ENCODE measurements around the gene LAMA1.

LAMA1 gene

DNA sequence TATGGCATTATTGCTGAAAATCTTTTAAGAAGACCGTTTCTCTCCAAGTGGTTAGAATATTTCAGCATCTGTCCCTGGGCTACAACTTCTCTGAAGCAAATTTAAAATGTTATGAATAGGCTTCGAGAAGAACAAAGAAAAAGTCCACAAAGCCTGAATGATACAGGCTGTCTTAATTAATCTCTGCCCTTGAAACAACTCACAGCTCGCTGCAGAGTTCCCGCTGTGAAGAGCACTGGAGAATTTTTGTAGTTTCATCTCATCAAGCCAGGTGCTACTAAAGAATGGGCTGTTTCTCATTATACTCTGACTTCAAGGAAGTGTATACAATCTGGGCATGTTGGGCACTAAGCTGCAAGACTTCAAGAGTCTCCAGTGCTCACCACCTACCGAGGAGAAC, 67.6 kb downstream of the LAMA1 start:
- no peak for DNase-seq (ENCODE audit: low read depth in 3 of 3, low spot score in 1 of 3)

DNA sequence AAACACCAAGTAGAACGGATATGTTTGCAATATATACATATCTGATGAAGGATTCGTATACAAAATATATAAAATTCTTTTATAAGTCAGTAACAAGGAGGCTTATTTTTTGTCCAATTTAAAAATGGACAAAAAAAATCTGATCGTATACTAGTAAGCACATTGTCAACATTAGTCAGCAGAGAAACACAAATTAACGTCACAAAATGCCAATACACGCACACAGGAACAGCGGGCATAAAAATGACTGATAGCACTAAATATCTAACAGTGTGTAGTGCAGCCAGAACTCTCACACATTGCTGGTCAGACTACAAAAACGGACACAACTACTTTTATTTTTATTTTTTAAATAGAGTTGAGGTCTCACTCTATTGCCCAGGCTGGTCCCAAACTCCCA, 69.5 kb downstream of the LAMA1 start:
- DNase-seq (ENCODE audit: low read depth in 3 of 3, low spot score in 1 of 3): no peak

DNA sequence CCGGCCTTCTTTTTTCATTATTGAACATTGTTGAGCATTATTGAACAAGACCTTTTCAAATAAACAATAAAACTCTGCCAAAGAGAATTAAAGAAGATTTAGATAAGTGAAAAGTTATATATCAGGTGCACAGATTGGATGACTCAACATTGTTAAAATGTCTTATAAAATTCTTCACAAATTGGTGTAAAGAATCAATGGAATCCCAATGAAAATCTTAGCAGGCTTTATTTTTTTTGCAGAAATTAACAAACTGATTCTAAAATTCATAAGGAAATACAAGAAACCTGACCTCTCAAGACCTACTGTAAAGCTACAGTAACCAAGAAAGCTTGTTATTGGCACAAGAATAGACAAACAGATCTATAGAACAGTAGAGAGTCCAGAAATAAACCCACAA, 70.3 kb downstream of the LAMA1 start:
- DNase-seq (ENCODE audit: low read depth in 3 of 3, low spot score in 1 of 3): no peak

DNA sequence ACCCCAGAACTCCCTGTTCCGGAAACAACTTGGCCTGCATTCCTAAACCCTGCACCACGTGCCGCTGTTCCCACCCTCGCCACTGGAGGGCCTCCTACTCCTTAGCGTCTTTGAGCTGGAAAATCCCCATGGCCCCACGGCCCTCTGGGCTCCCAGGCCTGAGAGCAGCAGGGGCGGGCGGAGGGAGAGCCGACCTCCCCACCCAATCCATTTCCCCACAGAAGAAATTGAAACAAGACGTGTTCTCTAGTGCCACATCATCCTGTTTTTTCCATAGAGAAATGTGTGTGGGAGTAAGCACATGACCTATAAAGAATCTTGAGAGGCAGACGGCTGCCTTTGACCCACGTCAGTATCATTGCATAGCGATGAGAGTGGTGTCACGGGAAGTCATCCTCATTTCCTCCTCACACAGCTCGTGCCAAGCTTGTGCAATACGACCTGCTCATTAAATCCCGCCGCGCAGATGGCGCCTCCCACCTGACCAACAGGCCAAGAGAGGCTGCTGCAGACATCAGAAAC, 79.2 kb downstream of the LAMA1 start:
- DNase-seq (ENCODE audit: low read depth in 3 of 3, low spot score in 1 of 3): no peak

DNA sequence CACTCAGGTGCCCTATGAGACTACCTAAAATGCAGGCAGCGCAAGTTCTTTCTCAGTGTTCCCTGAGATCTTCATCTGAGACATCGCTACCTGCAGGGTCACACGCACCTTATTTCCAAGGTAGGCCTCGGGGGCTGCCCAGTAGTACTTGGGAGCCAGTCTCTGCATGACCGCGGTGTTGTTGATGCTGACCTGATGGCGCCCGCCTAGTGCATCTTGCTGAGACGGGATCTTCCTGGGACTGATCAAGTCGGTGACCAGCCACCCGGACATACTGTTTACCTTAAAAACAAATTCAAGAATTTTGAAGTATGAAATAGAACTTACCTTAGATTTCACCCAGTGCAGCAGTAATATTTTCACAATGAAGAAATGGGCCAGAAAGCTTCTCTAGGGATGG, 80.1 kb downstream of the LAMA1 start:
- DNase-seq (ENCODE audit: low read depth in 3 of 3, low spot score in 1 of 3): no peak

DNA sequence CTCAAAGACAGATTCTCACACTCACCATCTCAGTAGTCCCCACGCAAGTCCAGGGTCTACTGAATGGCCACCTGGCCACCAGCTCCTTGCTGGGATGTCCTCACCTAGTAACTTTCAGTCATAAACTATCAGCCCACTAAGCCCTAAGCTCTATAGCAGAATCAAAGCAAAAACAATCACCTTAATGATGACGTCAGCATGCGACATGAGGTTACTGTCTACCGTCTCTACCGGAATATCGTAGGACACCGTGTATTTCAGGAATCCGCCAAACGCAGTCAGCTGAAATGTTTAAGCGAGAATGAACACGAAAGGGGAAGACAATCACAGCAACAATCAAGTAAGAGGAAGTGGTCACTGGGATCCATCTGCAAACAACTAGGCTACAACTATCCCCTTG, 81.8 kb downstream of the LAMA1 start:
- DNase-seq (ENCODE audit: low read depth in 3 of 3, low spot score in 1 of 3): no peak

DNA sequence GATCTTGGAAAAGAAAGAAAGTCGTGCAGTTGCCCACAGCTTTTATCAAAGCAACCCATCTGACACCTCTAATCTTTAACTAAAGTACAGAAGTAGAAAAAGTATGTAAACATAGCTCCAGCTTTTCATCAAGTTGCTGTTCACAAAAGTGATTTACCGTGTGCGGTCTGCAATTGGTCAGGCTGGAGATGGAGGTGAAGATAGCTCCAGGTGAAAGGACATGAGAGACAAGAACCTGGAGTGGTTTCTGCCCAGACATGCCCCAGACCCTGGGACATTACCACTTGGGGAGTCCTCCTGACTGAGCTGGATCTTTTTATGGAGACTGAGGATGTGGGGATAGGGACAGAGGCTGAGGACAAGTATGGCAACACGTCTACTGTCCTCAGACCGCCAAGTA, 82.7 kb downstream of the LAMA1 start:
- DNase-seq (ENCODE audit: low read depth in 3 of 3, low spot score in 1 of 3): no peak

DNA sequence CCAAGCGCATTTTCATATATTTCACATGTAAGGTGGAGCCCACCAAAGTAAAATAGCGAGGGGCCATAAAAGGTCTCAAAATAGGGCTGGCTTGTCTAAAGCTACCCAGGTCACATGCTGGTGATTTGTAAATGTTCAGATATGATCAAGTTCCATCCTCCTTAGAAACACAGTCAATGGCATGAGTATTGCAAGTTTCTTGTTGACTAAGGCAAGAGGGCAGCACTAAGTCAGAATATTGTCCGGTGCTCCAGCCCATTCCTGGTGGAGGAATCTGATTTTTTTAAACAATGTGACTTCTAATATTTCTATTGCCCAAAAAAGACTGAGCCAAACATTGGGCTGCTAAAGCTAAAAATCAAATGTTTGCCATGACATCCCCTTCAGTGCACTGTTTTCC, 85.1 kb downstream of the LAMA1 start:
- DNase-seq (ENCODE audit: low read depth in 3 of 3, low spot score in 1 of 3): no peak

DNA sequence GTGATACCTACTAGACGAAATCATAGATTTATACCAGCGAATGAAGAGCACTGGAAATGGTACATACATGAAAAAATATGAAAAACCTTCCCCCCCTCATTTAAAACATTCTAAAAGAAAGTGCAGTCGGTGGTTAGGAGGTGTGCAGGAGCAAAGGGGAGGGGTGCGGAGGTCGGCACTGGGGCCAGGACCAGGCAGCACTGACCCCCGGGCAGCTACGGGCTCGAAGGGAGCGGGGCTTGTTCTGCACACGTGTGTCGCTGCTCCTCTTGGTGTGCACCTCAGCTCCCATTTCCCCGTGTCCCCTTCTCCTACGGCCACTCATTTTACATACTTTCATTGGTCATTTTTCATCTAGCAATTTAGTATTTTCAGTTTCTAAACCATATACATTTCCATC, 89.0 kb downstream of the LAMA1 start:
- DNase-seq (ENCODE audit: low read depth in 3 of 3, low spot score in 1 of 3): no peak

DNA sequence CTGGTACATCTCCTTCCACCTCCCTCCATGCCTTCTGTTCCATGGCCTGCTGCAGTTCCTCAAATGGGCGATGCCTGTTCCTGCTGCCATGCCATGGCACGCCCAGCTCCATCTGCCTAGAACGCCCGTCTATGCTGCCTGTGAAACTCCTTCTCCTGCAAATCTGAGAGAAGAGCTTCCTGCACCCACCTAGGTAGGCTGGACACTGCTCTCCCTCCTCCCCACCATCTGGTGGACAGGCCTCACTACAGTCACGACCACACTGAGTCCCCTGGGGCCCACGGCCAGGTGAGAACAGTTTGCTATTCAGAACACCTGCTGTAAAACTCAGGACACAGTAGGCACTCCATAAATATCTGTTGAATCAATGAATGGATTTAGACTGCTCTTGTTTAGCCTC, 92.4 kb downstream of the LAMA1 start:
- DNase-seq (ENCODE audit: low read depth in 3 of 3, low spot score in 1 of 3): no peak

DNA sequence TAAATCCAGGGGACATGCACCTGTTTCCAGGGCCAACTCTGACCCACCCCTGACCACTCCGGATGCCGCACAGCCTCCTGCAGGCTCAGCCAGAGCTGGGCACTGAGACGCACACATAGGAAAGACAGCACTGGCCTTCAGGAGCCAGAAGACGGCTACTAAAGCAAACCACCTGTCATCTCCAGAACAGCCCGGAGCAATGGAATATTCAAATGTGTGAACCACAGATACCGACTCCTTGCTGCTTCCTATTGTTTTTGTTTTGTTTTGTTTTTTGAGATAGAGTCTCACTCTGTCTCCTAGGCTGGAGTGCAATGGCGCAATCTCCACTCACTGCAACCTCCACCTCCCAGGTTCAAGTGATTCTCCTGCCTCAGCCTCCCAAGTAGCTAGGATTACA, 94.0 kb downstream of the LAMA1 start:
- no peak for DNase-seq (ENCODE audit: low read depth in 3 of 3, low spot score in 1 of 3)

DNA sequence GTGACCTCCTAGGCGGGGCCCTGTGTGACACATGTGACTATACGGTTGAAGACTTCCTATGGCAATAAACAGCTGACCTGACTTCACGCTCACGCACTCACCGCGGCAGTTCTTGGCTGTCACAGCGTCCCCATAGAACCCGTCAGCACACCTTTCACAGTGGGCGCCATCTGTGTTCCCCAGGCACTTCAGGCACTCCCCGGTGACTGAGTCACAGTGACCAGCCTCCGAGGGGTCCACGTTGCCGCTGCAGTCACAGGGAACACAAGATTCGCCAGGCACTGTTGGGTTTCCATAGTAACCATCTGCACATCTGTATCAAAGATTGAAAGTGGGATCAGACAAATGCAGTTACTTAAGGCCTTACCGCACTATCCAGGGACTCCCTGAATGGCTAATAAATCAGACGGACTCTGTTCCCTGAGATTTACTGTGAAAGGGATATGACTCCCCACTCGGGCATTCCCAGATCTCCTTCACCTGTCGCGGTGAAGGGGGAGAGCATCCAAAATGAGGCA, 94.5 kb downstream of the LAMA1 start:
- no peak for DNase-seq (ENCODE audit: low read depth in 3 of 3, low spot score in 1 of 3)

DNA sequence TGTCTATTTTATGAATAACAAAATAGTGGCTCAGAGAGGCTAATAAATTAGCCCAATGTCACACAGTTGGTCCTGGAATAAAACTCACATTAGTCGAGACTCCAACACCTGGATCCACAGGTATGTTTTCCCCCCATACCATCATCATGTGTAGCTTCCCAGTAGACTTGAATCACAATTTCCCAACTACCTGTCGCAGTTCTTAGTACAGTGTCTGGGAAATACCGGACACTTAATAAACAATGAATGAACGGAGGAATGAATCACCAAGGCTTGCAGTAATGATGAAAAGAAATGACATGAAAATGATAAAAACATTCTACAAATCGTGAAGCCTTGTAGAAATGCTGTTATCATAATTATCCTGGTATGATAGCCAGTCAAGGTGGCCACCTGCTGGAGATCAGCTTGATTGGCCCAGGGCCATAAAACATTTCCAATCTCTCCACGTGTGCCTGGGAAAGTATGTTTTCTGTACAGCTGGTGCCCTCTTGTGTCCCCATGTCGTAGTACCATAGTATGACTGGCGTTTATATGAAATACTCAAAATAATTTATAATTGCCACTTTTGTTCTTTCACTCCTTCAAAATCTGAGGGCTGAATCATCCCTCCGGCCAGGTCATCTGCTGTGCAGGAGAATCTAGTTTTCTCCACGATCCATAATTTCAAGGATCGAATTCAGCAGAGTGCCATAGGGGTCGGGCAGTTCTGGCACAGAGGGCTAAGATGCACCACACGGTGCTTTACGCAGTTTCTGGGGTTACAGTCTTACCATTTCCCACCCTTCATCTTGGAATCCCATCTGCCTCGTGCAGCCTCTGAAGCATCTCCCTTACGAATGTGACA, 95.4 kb downstream of the LAMA1 start:
- no peak for DNase-seq (ENCODE audit: low read depth in 3 of 3, low spot score in 1 of 3)

DNA sequence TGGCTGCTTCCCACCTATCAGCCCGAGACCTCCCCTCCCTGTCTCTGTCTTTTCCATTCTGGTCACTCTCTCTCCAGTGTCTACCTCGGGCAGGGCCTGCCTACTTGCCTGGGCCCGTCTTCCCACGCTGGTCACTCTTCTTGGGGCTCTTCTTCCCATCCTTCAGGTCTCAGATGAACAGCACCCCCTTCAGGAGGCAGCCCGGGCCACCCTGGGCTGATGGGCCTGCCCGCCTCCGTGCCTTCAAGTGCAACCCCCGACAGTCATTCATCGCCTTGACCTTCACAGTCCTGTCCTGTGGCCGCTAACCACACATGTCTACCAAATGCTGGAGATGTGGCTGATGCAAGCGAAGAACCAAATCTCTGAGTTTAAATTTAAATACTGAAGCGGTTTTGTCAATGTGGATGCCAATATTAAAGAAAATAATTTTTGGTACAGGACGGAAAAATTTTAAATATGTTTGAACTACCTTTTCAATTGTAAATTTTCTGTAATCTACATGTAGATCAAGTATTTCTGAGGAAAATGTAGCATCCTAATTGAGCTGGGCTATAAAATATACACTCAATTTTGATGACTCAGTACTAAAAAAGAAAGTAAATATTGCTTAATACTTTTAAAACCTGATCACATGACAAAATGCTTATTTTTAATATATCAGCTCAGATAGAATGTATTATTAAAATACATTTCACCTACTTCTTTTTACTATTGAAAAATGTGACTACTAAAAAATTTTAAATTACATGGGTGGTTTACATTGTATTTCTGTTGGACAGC, 96.4 kb downstream of the LAMA1 start:
- DNase-seq (ENCODE audit: low read depth in 3 of 3, low spot score in 1 of 3): no peak

DNA sequence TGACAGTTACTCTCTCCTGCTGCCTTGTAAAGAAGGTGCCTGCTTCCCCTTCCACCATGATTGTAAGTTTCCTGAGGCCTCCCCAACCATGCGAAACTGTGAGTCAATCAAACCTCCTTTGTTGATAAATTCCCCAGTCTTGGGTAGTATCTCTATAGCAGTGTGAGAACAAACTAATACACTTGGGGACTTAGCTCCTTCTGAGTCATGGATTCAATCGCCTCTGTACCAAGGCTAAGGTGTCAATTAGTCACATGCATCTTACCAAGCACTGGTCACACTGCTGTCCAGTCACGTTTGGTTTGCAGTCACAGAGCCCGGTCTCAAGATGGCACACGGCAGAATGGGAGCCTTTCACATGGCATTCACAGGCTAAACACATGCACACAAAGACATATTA, 100.6 kb downstream of the LAMA1 start:
- no peak for DNase-seq (ENCODE audit: low read depth in 3 of 3, low spot score in 1 of 3)

DNA sequence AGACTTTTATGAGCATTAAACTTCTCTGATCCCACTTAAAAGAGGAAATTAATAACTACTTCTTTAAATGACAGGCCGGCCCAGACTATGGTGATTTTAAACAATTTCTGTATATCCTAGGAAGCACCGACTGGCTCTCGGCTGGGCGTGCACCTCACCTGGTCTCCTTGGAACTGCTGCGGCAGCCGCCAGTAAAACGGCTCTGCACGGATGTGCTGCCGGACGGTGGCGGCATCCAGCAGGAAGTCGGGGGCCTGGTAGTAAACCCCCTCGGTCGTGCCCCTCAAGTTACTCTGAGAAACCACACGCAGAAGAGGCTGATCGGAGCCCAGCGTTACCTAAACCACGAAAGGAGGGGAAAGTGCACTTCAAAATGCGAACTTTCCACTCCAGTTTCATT, 106.5 kb downstream of the LAMA1 start:
- no peak for DNase-seq (ENCODE audit: low read depth in 3 of 3, low spot score in 1 of 3)

DNA sequence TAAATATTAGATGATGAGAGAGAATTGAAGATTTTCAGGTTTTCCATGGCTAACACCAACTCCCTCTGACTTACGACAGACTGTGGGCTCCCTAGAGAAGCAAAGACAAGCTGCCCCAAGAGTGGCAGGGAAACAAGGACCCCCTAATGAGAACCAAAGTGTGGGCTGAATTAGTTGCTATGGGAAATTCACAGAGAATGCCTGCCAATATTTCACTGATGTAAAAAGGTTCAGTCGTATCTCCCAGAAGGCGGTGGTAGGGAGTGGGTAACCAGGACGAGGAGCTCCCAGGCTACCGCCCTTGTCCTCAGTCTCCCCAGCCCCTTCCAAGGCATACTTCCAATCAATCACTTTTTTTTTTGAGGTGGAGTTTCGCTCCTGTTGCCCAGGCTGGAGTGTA, 113.6 kb downstream of the LAMA1 start:
- DNase-seq (ENCODE audit: low read depth in 3 of 3, low spot score in 1 of 3): no peak

DNA sequence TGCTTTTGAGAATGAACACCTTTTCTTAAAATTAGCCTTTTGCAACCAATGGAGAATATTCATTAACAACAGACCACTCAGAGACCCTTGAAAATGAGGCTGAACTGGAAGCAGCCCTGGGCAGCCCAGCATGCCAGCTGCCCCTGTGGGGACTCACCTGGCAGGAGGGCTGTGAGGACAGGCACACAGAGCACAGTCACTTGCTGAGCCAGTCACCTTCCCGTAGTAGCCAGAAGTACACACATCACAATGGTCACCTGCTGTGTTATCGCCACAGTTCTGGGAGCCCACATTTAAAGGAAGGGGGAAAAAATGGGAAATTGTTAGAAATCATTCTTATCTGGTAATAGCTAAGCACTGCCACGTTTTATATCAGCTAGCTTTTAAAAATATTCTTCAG, 115.5 kb downstream of the LAMA1 start:
- DNase-seq (ENCODE audit: low read depth in 3 of 3, low spot score in 1 of 3): no peak

DNA sequence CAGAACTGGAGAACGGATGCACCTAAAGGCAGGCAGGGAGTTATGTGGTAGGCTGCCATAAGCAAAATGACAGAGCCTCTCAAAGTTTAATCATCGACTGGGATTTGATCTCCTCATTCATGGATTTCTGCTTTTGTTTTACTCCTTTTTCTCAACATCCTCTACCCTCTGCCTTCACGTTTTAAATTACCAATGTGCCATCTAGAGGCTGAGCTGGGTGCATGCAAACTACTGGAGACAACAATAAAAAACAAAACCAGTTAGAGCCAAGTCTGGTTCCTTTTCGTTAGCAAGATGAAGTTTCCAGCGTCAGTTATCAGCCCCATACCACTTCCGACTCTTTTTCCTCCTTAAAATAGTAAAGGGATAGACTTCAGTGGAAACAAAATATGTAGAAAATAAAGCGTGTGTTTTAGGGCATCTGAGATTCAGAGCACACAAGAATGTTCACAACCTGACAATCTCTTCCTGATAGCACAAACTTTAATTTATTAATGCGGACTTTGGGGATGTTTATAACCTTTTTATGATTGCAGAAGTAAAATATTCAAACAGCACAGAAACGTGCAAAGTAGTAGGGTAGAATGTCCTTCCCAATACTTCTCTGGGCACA, 117.0 kb downstream of the LAMA1 start:
- DNase-seq (ENCODE audit: low read depth in 3 of 3, low spot score in 1 of 3): no peak

DNA sequence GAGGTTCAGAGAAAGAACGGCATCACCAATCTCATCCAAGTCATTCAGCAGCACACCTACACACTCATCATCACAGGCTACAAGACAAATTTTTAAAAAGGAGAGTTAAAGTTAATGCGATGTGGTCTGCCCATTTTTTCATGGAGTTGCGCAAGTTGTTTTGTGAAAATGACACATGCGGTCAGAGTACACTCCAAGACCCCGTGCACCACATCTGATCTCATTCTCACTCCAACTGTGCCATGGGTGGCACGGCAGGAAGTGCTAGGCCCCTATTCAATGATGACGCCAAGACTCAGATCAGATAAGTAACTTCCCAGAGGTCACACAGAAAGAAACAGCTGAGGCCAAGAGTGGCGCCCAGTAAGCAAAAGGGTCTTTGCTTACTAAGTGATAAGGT, 119.8 kb downstream of the LAMA1 start:
- no peak for DNase-seq (ENCODE audit: low read depth in 3 of 3, low spot score in 1 of 3)

DNA sequence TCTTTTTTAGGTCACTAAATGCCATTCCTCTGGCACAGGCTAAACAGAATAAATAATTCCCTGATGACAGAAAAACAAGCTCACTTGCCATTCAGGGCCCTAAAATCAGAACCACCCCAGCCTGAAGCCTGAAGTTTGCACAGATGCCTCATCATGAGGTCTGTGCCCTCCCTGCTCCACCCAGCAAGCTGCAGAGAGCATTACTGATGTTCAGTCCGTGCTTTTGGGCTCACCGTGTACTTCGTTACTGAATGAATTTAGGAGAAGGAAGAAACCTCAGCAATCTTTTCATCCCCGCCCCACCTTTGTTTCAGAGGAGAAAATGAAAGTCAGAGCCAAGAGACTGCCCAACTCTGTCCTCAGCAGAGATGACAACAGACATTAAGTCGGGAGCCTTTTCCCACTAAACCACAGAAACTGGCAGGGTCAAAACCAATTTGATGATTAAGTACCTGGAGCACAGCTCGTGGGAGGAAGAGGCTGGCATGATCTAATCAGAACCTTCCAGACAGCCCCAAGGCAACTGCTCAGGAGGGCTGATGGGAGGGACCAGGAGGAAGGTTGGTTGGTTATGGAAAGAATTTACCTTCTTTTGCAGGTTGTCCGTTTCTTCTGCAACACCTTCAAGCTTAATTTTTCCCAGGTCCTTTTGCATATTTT, 122.7 kb downstream of the LAMA1 start:
- no peak for DNase-seq (ENCODE audit: low read depth in 3 of 3, low spot score in 1 of 3)
